ENCODE data around the gene HMX2. TPM values are rescaled to one million over a fixed set of nuclear protein-coding genes. Genes with fewer than 3 reads are reported as not detected.

HMX2 gene
- total RNA-seq, 1 experiment from 2014 or later: not detected

- ChIA-PET CTCF (no interaction called here), POLR2A (no interaction called here), RAD21 (ENCODE audit: low non-redundant PET in 1 of 2, low total read pairs in 2 of 2, uncharacterized antibody in 2 of 2, unreplicated experiment in 2 of 2) (no interaction called here)
- TF ChIP-seq EZH2phosphoT487 (IDR thresholded peaks at IDR 0.05; ENCODE audit: borderline replicate concordance) (no peak), SIN3A (IDR thresholded peaks at IDR 0.05; ENCODE audit: low read depth) (no peak), JUND (IDR thresholded peaks at IDR 0.05) (no peak), ELF1 (IDR thresholded peaks at IDR 0.05; ENCODE audit: borderline replicate concordance, low read depth) (no peak), REST (IDR thresholded peaks at IDR 0.05; ENCODE audit: low read depth) (no peak), CBX3 (IDR thresholded peaks at IDR 0.05; ENCODE audit: low read depth) (no peak), ATF3 (IDR thresholded peaks at IDR 0.05) (no peak), CEBPB (IDR thresholded peaks at IDR 0.05; ENCODE audit: low read depth) (no peak), EGR1 (IDR thresholded peaks at IDR 0.05; ENCODE audit: low read depth) (no peak), TCF7L2 (IDR thresholded peaks at IDR 0.05; ENCODE audit: borderline replicate concordance, extremely low read depth, insufficient read depth, insufficient read length) (no peak), MAX (IDR thresholded peaks at IDR 0.05) (no peak), SP1 (IDR thresholded peaks at IDR 0.05; ENCODE audit: low read depth) (no peak), ZNF274 (IDR thresholded peaks at IDR 0.05; ENCODE audit: low read depth, low read length) (no peak)
- BruUV-seq (replicated peaks): no TSS peak
- intact Hi-C loops (cut with micrococcal nuclease): no loop called here
- ATAC-seq: no peak
- Histone ChIP-seq H3K9ac (ENCODE audit: low read length) (no peak overlapping the region), H3K4me2 (ENCODE audit: low read length) (no peak overlapping the region), H3K79me2 (ENCODE audit: insufficient read depth, low read length) (peaks cover 1% of the 10 kb centered on the region; the same call in 1 of the 2 replicates), H3K9me2 (ENCODE audit: insufficient read depth) (no peaks in the 10 kb centered on the region), H2AFZ (ENCODE audit: low read depth, low read length, poor library complexity, severe bottlenecking) (no peak overlapping the region), H3K4me3 (replicated peaks in 1 of 2; ENCODE audit: low read depth in 1 of 2, low read length in 2 of 2) (no peak overlapping the region), H3K9me3 (ENCODE audit: control insufficient read depth in 1 of 2, insufficient read depth in 1 of 2, low read depth in 1 of 2, low read length in 2 of 2) (no peaks in the 10 kb centered on the region), H3K27me3 (ENCODE audit: insufficient read depth, low read length) (no peaks in the 10 kb centered on the region), H4K20me1 (ENCODE audit: insufficient read depth) (no peaks in the 10 kb centered on the region), H3K36me3 (ENCODE audit: control insufficient read depth in 1 of 2, insufficient read depth in 2 of 2, low read length in 2 of 2) (no peaks in the 10 kb centered on the region), H3K4me1 (ENCODE audit: control insufficient read depth in 1 of 2, insufficient read depth in 2 of 2, low read length in 2 of 2) (no peaks in the 10 kb centered on the region), H3K27ac (ENCODE audit: low read depth, low read length) (no peak overlapping the region)
- no peak for DNase-seq (ENCODE audit: low read depth, low spot score)
Measured at GRCh38 chr10:123191886-123192285, 44.0 kb downstream of the HMX2 start.
